Cardiac muscle cell (in vitro differentiated cells and primary cell): ENCODE results near the gene LPCAT2. TPM values are rescaled to one million over a fixed set of nuclear protein-coding genes. Genes with fewer than 3 reads are reported as not detected.
A peak's percentile ranks its signal among the peaks of the same experiment; 100 is the strongest.
"Not testable (repeated sequence)": the region's sequence is repeated elsewhere in the genome, so short reads cannot be mapped to it uniquely, and the experiment has no call there.

ENCODE experiments used
- DNase-seq, 2 donors: peaks; one replicate each; pipeline versions ENCODE4 v3.0.0 to v3.0.0-alpha.2; 2010 to 2017; ENCODE audit warnings: low read depth in 1 of 2, low spot score in 1 of 2
- H3K27ac ChIP-seq: fragments of 200-600 bp; sonication (generic); 2 replicates; pipeline ENCODE4 v1.5.1; 2016
- H3K27me3 ChIP-seq: fragments of 200-600 bp; sonication (generic); 2 replicates; pipeline ENCODE4 v1.6.0; 2016; ENCODE audit warnings: control low read depth
- H3K36me3 ChIP-seq: fragments of 200-600 bp; sonication (generic); 2 replicates; pipeline ENCODE4 v1.5.1; 2016; ENCODE audit warnings: control low read depth
- H3K4me1 ChIP-seq: fragments of 200-600 bp; sonication (generic); 2 replicates; pipeline ENCODE4 v1.8.1; 2017; ENCODE audit warnings: low read depth, mild to moderate bottlenecking, mixed run types
- H3K4me3 ChIP-seq: fragments of 200-600 bp; sonication (generic); 2 replicates; pipeline ENCODE4 v1.5.1; 2016; ENCODE audit warnings: mild to moderate bottlenecking
- H3K9me3 ChIP-seq: fragments of 200-600 bp; sonication (generic); 2 replicates; pipeline ENCODE4 v1.5.1; 2017; ENCODE audit warnings: low read depth, mild to moderate bottlenecking, control low read depth
- CTCF ChIP-seq: IDR thresholded peaks from 2 replicates; pipeline ENCODE4 v1.5.1; 2012; ENCODE audit warnings: low read depth, mild to moderate bottlenecking, low read length
- polyA plus RNA-seq: library from polyadenylated mRNA; unstranded; fragments of >200 nt; fragmentation: Nextera tagmentation; extraction: Ambion mirVana; gene quantifications from 2 replicates; pipeline ENCODE4 v1.2.1, GENCODE V29; 2016
- total RNA-seq: library from RNA; depleted of rRNA; stranded (reverse); fragments of >200 nt; gene quantifications from 2 replicates; pipeline ENCODE4 v1.2.3, GENCODE V29; 2016

The LPCAT2 gene
- total and polyA plus RNA-seq, 2 experiments from 2014 or later: 4.0 to 6.2 TPM

DNA sequence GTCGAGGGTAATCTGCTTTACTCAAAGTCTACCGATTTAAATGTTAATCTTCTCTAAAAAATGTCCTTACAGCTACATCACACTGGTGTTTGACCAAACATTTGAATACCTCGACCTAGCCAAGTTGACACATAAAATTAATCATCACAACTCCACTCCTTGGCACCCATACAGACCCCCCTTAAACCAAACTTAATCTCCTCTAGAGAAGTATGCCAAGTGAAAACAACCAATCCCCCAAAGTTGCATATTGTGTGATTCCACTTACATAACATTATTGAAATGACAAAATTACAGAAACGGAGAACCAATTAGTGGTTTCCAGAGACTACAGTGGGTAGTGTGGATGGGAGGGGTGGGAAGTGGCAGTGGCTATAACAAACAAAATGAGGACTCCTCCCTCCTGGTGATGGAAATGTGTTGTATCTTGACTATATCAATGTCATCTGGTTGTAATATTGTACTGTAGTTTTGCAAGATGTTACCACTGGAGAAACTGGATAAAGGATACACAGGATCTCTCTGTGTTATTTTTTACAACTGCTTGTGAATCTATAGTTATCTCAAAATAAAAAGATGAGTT is 97.0 kb downstream of the LPCAT2 start:
- Histone ChIP-seq H3K9me3 (peaks cover 2% of the 10 kb centered on the region), H3K36me3 (no peaks in the 10 kb centered on the region), H3K27ac (no peak overlapping the region), H3K27me3 (no peaks in the 10 kb centered on the region), H3K4me1 (no peaks in the 10 kb centered on the region), H3K4me3 (no peak overlapping the region)
- peak in 1 of 2 donors; percentile 14 for DNase-seq
- TF ChIP-seq CTCF: no peak

DNA sequence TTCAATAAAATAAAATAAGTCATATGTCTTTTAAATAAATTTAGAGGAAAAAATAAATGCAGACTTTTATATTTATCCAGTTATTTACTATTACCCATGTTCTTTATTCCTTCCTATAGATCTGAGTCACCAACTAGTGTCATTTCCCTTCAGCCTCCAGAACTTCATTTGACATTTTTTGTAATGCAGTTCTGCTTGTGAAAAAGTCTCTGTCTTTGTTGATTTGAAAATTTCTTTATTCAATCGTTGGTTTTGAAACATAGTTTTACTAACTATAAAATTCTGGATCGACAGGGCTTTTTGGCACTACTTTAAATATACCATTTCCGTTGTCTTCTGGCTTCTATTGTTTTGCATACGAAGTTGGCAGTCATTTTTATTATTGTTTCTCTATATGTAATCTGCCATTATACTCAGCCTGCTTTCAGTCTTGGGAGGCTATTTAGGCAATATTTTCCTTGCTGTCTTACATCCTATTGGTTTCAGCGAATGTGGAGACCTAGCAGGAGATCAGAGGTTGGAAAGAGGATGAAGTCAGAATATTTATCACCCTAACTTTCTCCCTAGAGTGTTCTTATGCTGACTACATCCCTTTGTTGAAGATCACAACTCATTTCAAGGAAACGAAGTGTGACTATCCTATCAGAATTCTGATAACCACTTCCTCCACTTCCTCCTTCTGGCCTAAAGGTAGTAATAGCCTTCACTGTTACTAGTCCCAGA is 104.9 kb downstream of the LPCAT2 start:
- Histone ChIP-seq H3K4me1 (no peaks in the 10 kb centered on the region), H3K36me3 (no peaks in the 10 kb centered on the region), H3K9me3 (peaks cover 2% of the 10 kb centered on the region), H3K27ac (no peak overlapping the region), H3K4me3 (no peak overlapping the region), H3K27me3 (no peaks in the 10 kb centered on the region)
- DNase-seq: no peak
- no peak for TF ChIP-seq CTCF

DNA sequence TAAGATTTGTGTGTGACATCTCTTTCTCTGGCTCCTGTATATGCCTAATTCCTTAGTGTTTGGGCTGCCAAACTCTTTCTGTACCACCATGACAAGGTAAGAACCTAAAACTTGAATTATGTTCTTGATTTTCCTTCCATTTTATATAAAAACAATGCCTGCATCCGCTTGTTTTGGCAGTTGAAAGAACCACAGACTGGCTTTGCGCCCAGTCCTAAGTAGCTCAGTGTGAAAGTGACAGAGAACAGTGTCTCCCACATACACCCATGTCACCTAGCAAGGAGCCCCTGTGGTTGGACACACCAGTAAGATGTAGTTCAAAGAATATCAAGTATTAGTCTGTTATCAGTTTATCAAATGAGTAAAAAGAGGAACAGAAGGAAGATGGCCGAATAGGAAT is 106.2 kb downstream of the LPCAT2 start:
- no peak for DNase-seq
- Histone ChIP-seq H3K9me3 (no peaks in the 10 kb centered on the region), H3K4me1 (no peaks in the 10 kb centered on the region), H3K27me3 (no peaks in the 10 kb centered on the region), H3K27ac (no peak overlapping the region), H3K4me3 (no peak overlapping the region), H3K36me3 (no peaks in the 10 kb centered on the region)
- TF ChIP-seq CTCF: no peak

DNA sequence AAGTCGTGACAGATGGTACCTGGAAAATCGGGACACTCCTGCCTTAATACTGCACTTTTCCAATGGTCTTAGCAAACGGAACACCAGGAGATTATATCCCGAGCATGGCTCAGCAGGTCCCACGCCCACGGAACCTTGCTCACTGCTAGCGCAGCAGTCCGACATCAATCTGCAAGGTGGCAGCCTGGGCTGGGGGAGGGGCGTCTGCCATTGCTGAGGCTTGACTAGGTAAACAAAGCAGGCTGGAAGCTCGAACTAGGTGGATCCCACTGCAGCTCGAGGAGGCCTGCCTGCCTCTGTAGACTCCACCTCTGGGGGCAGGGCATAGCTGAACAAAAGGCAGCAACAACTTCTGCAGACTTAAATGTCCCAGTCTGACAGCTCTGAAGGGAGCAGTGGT is 106.8 kb downstream of the LPCAT2 start:
- not testable (repeated sequence) for H3K27ac ChIP-seq, H3K9me3 ChIP-seq, H3K27me3 ChIP-seq, H3K4me3 ChIP-seq, H3K4me1 ChIP-seq, H3K36me3 ChIP-seq, DNase-seq

- no peak for DNase-seq
- Histone ChIP-seq H3K9me3 (no peaks in the 10 kb centered on the region), H3K4me3 (no peak overlapping the region), H3K36me3 (no peaks in the 10 kb centered on the region), H3K27me3 (peaks cover 9% of the 10 kb centered on the region), H3K4me1 (no peaks in the 10 kb centered on the region), H3K27ac (no peak overlapping the region)
- TF ChIP-seq CTCF: no peak
Observed at GRCh38 chr16:55621771-55622170, 112.9 kb downstream of the LPCAT2 start.

- no peak for TF ChIP-seq CTCF
- H3K36me3 ChIP-seq: no peaks in the 10 kb centered on the region
- no peak overlapping the region for H3K4me3 ChIP-seq
- H3K27ac ChIP-seq: no peak overlapping the region
- no peak for DNase-seq
- no peaks in the 10 kb centered on the region for H3K9me3 ChIP-seq
- peaks cover 9% of the 10 kb centered on the region for H3K27me3 ChIP-seq
- H3K4me1 ChIP-seq: no peaks in the 10 kb centered on the region
Observed at GRCh38 chr16:55622272-55622671, 113.4 kb downstream of the LPCAT2 start.
